ENCODE measurements around the gene CROCC2.

DNA sequence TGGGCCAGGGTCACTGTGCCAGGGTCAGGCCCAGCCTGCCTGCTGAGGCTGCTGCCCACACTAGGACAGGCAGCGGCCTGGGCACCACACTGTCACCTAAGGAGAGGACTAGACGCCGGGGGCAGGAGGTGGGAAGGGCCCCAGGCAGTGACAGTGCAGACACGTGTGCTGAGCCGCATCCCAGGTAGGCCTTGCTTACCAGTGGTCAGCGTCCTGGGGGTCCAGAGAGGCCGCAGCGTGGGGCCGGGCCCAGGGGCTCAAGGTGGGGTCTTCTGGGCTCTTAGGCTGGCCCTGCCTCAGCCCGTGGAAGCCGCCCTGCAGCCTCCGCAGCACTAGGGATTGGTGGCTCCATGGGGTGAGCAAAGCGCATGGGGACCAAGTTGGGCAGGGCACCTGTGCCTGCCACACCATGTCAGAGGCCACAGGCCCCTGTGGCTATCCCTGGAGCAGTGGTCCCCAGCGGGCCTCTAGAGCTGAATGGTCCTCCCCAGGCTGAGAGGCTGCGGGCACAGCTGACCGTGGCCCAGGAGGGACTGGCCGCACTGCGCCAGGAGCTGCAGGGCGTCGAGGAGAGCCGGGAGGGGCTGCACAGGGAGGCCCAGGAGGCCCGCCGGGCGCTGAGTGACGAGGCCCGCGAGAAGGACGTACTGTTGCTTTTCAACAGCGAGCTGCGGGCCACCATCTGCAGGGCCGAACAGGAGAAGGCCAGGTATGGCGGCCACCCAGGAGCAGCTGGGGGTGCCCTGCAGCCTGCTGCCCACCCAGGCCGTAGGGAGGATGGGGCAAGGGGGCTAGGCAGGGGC, 57.1 kb downstream of the CROCC2 start:
- TF ChIP-seq, protein P1, sequence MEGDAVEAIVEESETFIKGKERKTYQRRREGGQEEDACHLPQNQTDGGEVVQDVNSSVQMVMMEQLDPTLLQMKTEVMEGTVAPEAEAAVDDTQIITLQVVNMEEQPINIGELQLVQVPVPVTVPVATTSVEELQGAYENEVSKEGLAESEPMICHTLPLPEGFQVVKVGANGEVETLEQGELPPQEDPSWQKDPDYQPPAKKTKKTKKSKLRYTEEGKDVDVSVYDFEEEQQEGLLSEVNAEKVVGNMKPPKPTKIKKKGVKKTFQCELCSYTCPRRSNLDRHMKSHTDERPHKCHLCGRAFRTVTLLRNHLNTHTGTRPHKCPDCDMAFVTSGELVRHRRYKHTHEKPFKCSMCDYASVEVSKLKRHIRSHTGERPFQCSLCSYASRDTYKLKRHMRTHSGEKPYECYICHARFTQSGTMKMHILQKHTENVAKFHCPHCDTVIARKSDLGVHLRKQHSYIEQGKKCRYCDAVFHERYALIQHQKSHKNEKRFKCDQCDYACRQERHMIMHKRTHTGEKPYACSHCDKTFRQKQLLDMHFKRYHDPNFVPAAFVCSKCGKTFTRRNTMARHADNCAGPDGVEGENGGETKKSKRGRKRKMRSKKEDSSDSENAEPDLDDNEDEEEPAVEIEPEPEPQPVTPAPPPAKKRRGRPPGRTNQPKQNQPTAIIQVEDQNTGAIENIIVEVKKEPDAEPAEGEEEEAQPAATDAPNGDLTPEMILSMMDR (IDR thresholded peaks at IDR 0.05; ENCODE audit: insufficient read depth, low read length, poor library complexity, severe bottlenecking), result no peak
- no peak for TF ChIP-seq EZH2phosphoT487 (conservative IDR thresholded peaks at IDR 0.05; ENCODE audit: low read length)
